Body of pancreas (tissue), 4 donors: ENCODE data around the gene UBR4.

Source experiments
- POLR2A ChIP-seq, 3 donors: fragments of 450-650 bp; IDR thresholded peaks; one replicate each; pipeline ENCODE4 v1.6.1; 2016; ENCODE audit warnings: antibody characterized with exemption in 3 of 3, mild to moderate bottlenecking in 2 of 3
- TF ChIP-seq, protein P1 (sequence below), 7 experiments: fragments of 450-650 bp in 4 of 7; fragments of 200-600 bp in 3 of 7; sonication (generic) in 3 of 7; IDR thresholded peaks; one replicate each; pipeline ENCODE4 v1.5.1; 2016 to 2019; ENCODE audit warnings: antibody characterized with exemption in 7 of 7

GRCh38 chr1:19251305-19252196 is 41.5 kb upstream of the UBR4 start, which contains the start of the genes EMC1 and MRTO4:
- TF ChIP-seq POLR2A (IDR thresholded peaks at IDR 0.05) = peak; percentile 31 to 65 (median 64)
- TF ChIP-seq, protein P1, sequence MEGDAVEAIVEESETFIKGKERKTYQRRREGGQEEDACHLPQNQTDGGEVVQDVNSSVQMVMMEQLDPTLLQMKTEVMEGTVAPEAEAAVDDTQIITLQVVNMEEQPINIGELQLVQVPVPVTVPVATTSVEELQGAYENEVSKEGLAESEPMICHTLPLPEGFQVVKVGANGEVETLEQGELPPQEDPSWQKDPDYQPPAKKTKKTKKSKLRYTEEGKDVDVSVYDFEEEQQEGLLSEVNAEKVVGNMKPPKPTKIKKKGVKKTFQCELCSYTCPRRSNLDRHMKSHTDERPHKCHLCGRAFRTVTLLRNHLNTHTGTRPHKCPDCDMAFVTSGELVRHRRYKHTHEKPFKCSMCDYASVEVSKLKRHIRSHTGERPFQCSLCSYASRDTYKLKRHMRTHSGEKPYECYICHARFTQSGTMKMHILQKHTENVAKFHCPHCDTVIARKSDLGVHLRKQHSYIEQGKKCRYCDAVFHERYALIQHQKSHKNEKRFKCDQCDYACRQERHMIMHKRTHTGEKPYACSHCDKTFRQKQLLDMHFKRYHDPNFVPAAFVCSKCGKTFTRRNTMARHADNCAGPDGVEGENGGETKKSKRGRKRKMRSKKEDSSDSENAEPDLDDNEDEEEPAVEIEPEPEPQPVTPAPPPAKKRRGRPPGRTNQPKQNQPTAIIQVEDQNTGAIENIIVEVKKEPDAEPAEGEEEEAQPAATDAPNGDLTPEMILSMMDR (IDR thresholded peaks at IDR 0.05) = peak in 1 of 7 experiments; percentile 21
